ENCODE data around the gene TENM4.
"Not testable (repeated sequence)": the region's sequence is repeated elsewhere in the genome, so short reads cannot be mapped to it uniquely, and the experiment has no call there.

TENM4 gene

GRCh38 chr11:79242616-79243015 lies 198.2 kb downstream of the TENM4 start:
- no peak for DNase-seq

GRCh38 chr11:79241852-79242241 lies 199.0 kb downstream of the TENM4 start:
- DNase-seq, result no peak

- DNase-seq, result no peak
Measured at GRCh38 chr11:79241205-79241851, 199.5 kb downstream of the TENM4 start.

- DNase-seq, result no peak
Measured at GRCh38 chr11:79237703-79238102, 203.1 kb downstream of the TENM4 start.

- DNase-seq, result no peak
Measured at GRCh38 chr11:79237091-79237490, 203.7 kb downstream of the TENM4 start.

- DNase-seq, result no peak
Measured at GRCh38 chr11:79236541-79236971, 204.3 kb downstream of the TENM4 start.

GRCh38 chr11:79235696-79236095 lies 205.1 kb downstream of the TENM4 start:
- DNase-seq, result no peak

- no peak for DNase-seq
Measured at GRCh38 chr11:79232346-79232745, 208.5 kb downstream of the TENM4 start.

GRCh38 chr11:79229047-79229446 lies 211.8 kb downstream of the TENM4 start:
- no peak for DNase-seq

- DNase-seq, result no peak
Measured at GRCh38 chr11:79227767-79228755, 212.8 kb downstream of the TENM4 start.

GRCh38 chr11:79227308-79227707 lies 213.5 kb downstream of the TENM4 start:
- no peak for DNase-seq

GRCh38 chr11:79226126-79226525 lies 214.7 kb downstream of the TENM4 start:
- DNase-seq, result no peak

- DNase-seq, result not testable (repeated sequence)
Measured at GRCh38 chr11:79222163-79222562, 218.7 kb downstream of the TENM4 start.

- DNase-seq, result no peak
Measured at GRCh38 chr11:79221444-79222130, 219.2 kb downstream of the TENM4 start.

- peak in 1 of 14 donors; percentile 20 for DNase-seq
Measured at GRCh38 chr11:79220171-79220570, 220.7 kb downstream of the TENM4 start.

- no peak for DNase-seq
Measured at GRCh38 chr11:79219186-79220045, 221.4 kb downstream of the TENM4 start.

- no peak for DNase-seq
Measured at GRCh38 chr11:79212741-79213190, 228.1 kb downstream of the TENM4 start.

- DNase-seq, result no peak
Measured at GRCh38 chr11:79209540-79210266, 231.1 kb downstream of the TENM4 start.

- DNase-seq, result no peak
Measured at GRCh38 chr11:79208126-79208525, 232.7 kb downstream of the TENM4 start.

- no peak for DNase-seq
Measured at GRCh38 chr11:79206951-79207350, 233.9 kb downstream of the TENM4 start.

- DNase-seq, result no peak
Measured at GRCh38 chr11:79205786-79206185, 235.0 kb downstream of the TENM4 start.
